Adipose tissue (tissue), 3 donors: Measurements from ENCODE around the gene NAPB. TPM values are rescaled to one million over a fixed set of nuclear protein-coding genes. Genes with fewer than 3 reads are reported as not detected.

Source experiments
- H3K27ac ChIP-seq: one replicate; pipeline ENCODE4 v1.5.1; 2013; ENCODE audit warnings: low read depth, low read length
- WGBS, 3 donors: extraction: QIAGEN DNeasy Blood & Tissue Kit; methylation state at CpG; one replicate each; pipeline ENCODE4 v1.1.7; 2013; 5-methylcytosine and 5-hydroxymethylcytosine counted together
- polyA plus RNA-seq, 3 donors: library from polyadenylated mRNA; stranded (reverse); fragments of 200-250 nt; gene quantifications; one replicate each; pipeline ENCODE4 v1.2.3, GENCODE V29; 2013
- donor health status: healthy with polysubstance abuse.
- donor health status: Bipolar disorder and iron deficiency.
- donor health status: healthy.

The NAPB gene
- polyA plus RNA-seq, 3 donors = 2.6 to 7.6 (median 3.8) TPM

DNA sequence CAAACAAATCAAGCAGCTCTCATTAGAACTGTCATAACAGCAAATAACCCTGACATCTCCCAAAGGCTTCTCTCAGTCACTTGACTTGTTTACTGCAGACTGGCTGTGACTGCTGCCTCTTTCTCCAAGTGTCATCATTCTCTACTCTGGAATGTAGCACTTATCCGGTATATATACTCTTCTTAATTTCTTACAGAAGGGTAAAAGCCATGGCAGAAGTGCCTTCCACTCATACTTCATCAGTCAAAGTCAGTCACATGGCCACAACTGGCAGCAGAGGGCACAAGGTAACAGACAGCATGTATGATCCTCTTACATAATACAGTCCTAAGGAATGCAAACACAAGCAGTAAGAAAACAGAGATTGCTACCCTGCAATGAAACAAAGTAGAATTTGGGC, 9.3 kb downstream of the NAPB start:
- H3K27ac ChIP-seq = no peak overlapping the region
- 57 to 61% (median 58%) methylated on average over 1 of the region's 1 CpG for WGBS, 3 donors

- no peak overlapping the region for H3K27ac ChIP-seq
- 79 to 94% (median 80%) methylated on average over 3 of the region's 3 CpGs for WGBS, 3 donors
Observed at GRCh38 chr20:23410916-23411695, 10.2 kb downstream of the NAPB start.

DNA sequence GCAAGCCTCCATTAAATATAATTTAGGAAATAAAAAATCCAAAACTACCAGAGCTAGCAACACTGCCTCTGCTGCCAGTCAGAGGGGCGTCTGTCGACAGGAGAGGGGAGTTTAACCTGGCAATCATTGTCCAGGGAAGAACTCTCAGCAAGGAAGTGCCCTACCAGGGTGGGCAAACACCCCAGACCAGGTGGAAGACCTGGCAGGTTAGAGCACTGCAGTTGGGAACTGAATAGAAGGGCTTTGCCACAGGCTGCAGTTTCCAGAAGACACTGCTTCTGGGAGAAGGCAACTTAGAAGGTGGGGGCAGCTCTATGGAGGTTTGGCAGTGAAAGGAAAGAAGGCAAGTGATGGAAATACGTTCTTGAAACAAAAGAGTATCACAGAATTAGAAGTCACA, 11.5 kb downstream of the NAPB start:
- no peak overlapping the region for H3K27ac ChIP-seq
- 80 to 93% (median 90%) methylated on average over 3 of the region's 3 CpGs for WGBS, 3 donors

DNA sequence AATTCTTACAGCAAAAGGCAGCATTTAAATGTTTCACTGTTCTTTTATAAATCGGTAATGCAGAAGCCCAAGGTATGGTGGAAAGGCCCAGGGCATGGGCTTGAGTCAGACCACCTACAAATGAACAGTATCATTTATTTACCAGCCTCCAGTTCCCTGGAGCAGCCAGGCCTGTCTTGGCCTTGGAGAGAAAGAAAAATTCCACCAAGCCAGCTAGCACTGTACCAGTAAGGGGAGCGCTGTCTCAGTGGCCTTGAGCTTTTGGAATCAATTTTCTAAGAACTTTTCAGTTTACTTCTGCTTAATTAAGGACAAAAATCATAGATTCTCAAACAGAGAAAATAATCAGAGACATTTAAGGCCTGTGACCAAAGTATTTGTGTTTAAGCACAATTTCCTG, 12.3 kb downstream of the NAPB start:
- H3K27ac ChIP-seq = no peak overlapping the region
- 51 to 97% (median 95%) methylated on average over 2 of the region's 2 CpGs for WGBS, 3 donors

GRCh38 chr20:23407781-23408464, 13.4 kb downstream of the NAPB start:
- WGBS, 3 donors = 87 to 91% (median 89%) methylated on average over 2 of the region's 2 CpGs
- no peak overlapping the region for H3K27ac ChIP-seq

GRCh38 chr20:23406880-23407279, 14.4 kb downstream of the NAPB start:
- WGBS, 3 donors = 92 to 98% (median 95%) methylated on average over 1 of the region's 1 CpG
- no peak overlapping the region for H3K27ac ChIP-seq

DNA sequence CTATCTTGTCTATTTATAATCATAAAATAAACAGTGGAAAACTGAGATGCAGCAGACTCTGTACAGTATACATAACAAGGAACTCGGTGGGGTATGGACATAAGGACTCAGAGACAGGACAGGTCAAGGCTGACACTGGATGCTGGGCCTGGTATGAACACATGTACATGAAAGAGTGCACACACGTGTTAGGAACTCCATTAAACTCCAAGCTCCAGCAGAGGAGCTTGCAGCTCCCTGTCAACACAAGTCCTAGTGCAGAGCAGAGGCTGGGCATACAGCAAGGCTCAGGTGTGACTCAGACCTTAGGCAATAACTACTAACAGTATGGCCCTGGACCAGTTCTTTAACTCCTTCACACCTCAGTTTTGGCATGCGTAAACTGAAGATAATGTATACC, 17.1 kb downstream of the NAPB start:
- no peak overlapping the region for H3K27ac ChIP-seq
- WGBS, 3 donors = 54 to 75% (median 72%) methylated on average over 3 of the region's 3 CpGs

DNA sequence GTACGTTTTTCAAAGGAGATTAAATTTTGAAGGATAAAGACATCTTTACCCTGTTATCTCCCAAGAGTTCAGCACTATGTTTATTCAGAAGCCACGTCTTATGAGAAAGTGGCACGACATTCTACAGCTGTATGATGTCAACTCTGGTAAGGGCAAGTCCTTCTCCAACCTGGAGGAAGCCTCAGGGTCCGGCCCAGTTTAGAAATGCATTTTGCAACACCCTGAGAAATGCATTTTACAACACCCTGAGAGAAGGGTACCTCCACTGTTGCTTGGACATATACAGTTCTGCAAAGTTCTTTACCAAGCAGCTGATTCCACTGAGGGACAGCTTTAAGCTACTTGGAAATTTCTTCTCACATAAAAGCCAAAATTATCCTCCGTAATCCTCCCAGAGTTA, 17.5 kb downstream of the NAPB start:
- H3K27ac ChIP-seq = no peak overlapping the region
- 59 to 81% (median 73%) methylated on average over 5 of the region's 5 CpGs for WGBS, 3 donors

- 49 to 91% (median 89%) methylated on average over 5 of the region's 5 CpGs for WGBS, 3 donors
- H3K27ac ChIP-seq = no peak overlapping the region
Observed at GRCh38 chr20:23401051-23401450, 20.2 kb downstream of the NAPB start.

DNA sequence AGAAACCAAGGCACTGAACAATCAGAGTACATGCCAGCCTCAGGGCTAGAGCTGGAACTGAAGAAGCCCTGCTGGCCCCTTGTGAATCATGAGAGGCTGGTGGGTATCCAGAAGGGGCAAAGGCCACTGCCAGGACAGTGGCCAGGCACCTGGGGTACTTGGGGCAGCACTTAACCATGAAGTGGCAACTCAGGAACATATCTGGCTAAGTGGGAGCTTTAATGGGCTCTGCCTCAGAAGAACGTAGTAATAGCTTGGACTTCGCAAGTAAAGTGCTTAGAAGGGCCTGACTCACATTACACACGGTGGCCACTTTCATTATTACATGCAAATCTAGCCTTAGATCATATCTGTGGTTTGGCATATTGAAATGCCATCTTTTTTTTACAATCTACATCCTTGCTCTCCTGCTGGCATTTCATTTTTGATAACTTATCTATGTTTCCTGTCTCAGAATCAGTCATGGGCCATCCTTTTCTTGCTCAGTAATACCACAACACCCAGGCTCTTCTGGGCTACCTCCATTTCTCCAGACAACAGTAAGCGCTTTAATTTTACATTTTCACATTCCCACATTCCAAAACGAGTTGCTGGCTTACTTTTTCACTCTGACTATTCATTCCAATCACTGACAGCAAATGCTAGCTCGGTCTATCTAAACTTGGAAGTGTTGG, 21.6 kb downstream of the NAPB start:
- no peak overlapping the region for H3K27ac ChIP-seq
- WGBS, 3 donors = 77 to 84% (median 82%) methylated on average over 6 of the region's 6 CpGs

GRCh38 chr20:23397961-23398360, 23.3 kb downstream of the NAPB start:
- H3K27ac ChIP-seq = no peak overlapping the region
- WGBS, 3 donors = 68 to 86% (median 71%) methylated on average over 2 of the region's 2 CpGs

DNA sequence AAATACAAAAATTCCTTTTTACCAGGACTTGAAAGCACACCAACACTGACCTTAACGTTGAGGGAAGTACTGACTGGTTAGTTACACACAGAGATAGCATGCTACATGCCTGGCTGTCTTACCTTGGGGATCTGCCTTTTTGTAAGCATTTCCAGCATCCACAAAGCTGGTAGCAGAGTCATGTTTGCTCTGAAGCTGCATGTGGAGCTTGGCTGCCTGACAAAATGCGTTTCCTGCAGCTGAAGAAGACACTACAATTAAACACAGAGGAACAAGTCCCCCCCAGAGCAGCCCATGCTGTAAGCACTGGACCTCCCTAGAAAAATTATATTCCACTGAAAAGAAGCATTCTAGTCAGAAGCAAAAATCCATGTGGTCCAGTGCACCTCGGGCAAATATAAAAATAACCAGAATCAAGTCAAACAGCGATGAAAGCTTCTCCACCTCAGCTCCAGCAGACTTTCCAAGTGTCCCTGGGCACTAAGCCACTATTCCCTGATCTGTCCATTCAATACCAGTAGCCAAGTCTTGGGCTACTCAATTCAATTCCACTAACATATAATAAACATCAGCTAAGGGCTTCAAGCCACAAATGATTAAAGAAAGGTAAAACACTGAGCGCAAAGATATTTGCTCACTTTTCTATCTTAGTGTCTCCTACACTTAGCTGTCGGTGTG, 24.2 kb downstream of the NAPB start:
- WGBS, 3 donors = 70 to 76% (median 72%) methylated on average over 6 of the region's 6 CpGs
- no peak overlapping the region for H3K27ac ChIP-seq

DNA sequence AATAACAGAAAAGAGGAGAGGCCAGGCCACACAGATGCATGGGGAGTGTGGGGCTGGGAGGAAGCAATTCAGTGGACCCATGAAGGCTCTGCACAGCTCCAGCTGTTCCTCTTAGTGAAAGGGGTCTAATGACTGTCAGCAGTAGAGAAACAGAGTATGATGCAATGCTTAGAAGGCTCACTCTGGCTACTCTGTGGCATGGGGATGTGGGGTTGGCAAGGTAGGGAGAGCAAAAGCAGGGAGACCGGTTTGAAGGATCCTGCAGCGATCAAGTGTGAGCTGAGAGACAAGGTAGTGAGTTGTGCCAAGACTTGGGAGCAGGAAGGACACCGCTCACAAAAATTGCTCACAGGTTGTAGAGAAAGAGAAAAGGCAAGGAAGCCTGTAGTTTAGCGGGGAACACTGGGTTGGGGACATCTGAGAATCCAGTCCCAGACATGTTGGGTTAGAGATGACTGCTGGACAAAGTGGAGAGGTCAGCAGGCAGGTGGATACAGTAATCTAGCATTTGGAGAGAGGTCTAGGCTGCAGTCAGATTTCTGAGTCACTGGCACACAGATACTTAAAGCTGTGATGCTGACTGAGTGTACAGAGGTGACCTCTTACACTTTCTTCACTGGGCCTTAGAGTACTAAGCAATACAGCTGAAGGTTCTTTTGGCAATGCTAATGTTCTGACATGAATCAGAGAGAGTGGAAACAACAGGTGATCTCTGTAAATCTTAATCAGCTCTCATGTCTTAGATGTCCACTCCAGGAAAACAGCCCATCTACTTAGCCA, 27.1 kb downstream of the NAPB start:
- no peak overlapping the region for H3K27ac ChIP-seq
- WGBS, 3 donors = 96 to 97% (median 97%) methylated on average over 4 of the region's 4 CpGs

DNA sequence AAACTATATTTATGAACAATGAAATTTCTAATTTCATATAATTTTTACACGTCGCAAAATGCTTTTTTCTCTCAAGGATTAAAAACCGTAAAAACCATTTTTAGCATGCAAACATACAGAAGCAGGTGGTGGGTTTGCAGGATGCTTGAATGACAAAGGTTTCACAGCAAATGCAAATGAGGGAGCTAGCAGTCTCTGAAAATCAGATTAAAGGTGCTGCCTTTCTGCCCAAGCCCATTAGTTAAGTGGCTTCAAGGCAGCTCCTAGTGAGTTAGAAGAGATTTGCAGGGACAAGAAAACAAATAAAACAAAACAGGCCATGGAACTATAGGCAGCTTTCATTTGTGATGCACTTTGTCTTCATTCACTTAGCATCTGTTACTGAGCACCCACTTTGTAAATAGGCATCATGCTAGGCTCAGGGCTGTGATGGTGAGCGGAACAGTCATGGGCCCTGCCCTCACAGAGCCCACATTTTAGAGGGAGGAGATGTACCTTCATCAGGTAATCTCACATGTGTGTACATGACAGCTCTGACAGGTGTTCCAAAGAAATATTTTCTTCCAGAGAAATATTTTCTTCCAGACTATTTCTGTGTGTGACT, 29.5 kb downstream of the NAPB start:
- no peak overlapping the region for H3K27ac ChIP-seq
- WGBS, 3 donors = 94 to 96% (median 96%) methylated on average over 4 of the region's 4 CpGs

DNA sequence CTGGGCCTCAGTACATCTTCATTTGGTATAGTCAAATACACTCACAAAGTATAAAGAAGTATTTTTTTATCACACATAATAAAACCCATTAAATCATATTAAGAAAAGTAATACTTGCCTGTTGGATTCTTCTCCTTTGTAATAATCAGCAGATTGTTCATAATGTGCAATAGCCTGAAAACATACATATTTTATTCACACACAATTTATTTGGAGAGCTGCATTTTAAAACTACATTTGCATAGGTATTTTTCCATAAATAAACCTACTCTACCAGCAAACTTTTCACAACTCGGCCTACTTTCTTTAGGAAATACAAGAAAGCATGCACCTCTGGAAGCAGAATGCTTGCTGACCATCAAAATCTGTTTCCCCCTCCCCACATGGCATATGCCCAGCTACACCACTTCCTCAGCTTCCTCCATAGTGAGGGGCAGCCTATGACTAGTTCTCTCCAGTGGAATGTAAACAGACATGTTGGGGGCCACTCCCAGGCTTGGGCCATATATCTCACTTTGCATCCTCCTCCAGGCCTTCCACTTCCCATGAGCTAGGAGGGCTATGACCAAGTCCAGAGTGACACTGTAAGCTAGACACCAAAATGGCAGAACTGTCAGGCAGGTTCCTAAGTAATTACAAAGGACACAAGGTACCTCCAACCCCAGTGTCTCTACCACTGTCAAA, 31.1 kb downstream of the NAPB start:
- WGBS, 3 donors = 82 to 98% (median 88%) methylated on average over 1 of the region's 1 CpG
- no peak overlapping the region for H3K27ac ChIP-seq

DNA sequence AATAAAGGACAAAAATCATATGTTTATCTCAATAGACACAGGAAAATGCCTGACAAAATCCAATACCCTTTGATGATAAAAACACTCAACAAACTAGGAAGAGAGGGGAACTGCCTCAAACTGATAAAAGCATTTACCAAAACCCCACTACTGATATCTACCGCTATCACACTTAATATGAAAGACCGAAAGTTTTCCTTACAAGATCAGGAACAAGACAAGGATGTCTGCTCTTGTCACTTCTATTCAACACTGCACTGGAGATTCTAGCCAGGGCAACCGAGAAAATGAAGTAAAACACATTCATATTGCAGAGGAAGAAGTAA, 34.2 kb downstream of the NAPB start:
- 96 to 98% (median 97%) methylated on average over 3 of the region's 3 CpGs for WGBS, 3 donors
- H3K27ac ChIP-seq = no peak overlapping the region

DNA sequence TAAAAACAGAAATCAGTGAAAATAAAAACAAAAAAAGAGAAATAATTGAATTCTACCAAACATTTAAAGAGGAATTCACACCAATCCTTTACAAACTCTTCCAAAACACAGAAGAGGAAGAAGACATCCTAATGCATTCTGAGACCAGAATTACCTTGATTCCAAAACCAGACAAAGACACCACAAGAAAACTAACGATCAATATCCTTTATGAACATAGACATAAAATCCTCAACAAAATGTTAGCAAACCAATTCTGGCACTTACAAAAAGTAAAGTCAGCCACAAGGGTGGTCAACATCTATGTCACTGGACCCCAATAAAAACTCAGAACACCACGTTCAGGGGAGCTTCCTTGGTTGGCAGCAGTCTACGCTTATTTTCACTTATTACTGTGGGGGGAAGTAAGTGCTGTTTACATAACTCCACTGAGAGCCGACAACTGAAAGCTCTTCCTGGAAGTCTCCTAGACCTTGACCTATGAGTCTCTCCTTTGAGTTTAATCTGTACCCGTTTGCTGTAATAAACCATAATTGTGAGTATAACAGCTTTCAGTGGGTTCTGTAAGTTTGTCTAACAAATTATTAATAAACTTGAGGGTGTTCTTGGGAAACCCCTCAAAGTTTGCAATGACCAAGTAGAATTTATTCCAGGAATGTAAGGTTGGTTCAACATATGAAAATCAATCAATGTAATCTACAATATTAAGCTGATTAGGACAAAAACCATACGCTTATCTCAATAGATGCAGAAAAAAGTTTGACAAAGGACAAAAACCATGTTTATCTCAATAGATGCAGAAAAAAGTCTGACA, 34.8 kb downstream of the NAPB start:
- 69 to 81% (median 73%) methylated on average over 6 of the region's 6 CpGs for WGBS, 3 donors
- H3K27ac ChIP-seq = no peak overlapping the region
